Subcutaneous adipose tissue (tissue), 4 donors: ENCODE measurements around the gene ASAP2. TPM values are rescaled to one million over a fixed set of nuclear protein-coding genes. Genes with fewer than 3 reads are reported as not detected.

Experiments used
- CTCF ChIP-seq: fragments of 450-650 bp; IDR thresholded peaks from one replicate; pipeline ENCODE4 v1.5.1; 2016; ENCODE audit warnings: low read depth, mild to moderate bottlenecking, control low read depth, antibody characterized with exemption, moderate library complexity
- total RNA-seq, 4 donors: library from RNA; depleted of rRNA; stranded (reverse); fragments of >200 nt; gene quantifications; one replicate each; pipeline ENCODE4 v1.1.0, GENCODE V29; 2016

Gene ASAP2
- total RNA-seq, 4 donors from 2014 or later, result 25.2 to 44.3 (median 33.8) TPM

DNA sequence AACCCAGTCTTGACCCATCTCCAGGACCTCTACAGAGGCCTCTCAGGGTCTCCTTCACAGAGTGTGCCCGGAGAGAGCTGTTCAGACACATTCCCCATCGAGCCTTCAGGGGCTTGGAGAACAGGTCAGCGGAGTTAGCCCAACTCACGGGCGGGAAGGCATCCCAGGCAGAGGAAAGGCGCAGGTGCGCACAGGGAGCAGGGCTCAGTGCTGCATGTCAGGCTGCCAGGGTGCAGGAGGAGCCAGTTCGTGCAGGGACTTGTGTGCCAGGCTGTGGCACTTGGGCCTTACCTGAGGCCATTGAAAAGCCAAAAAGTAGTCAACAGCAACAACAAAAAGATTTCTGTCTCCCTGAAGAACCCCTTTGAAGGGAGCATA is 112.7 kb downstream of the ASAP2 start:
- no peak for TF ChIP-seq CTCF

- TF ChIP-seq CTCF, result no peak
These were observed 116.0 kb downstream of the ASAP2 start for GRCh38 chr2:9322576-9322975.

GRCh38 chr2:9325428-9325827 is 118.8 kb downstream of the ASAP2 start:
- no peak for TF ChIP-seq CTCF

GRCh38 chr2:9326975-9327374 is 120.4 kb downstream of the ASAP2 start:
- TF ChIP-seq CTCF, result no peak

GRCh38 chr2:9327873-9328352 is 121.3 kb downstream of the ASAP2 start:
- TF ChIP-seq CTCF, result no peak

GRCh38 chr2:9328931-9329330 is 122.3 kb downstream of the ASAP2 start:
- TF ChIP-seq CTCF, result no peak

GRCh38 chr2:9329497-9329896 is 122.9 kb downstream of the ASAP2 start:
- TF ChIP-seq CTCF, result no peak
